ENCODE measurements around the gene OLAH. TPM values are rescaled to one million over a fixed set of nuclear protein-coding genes. Genes with fewer than 3 reads are reported as not detected.

OLAH gene
- total RNA-seq, 1 experiment from 2014 or later = not detected

DNA sequence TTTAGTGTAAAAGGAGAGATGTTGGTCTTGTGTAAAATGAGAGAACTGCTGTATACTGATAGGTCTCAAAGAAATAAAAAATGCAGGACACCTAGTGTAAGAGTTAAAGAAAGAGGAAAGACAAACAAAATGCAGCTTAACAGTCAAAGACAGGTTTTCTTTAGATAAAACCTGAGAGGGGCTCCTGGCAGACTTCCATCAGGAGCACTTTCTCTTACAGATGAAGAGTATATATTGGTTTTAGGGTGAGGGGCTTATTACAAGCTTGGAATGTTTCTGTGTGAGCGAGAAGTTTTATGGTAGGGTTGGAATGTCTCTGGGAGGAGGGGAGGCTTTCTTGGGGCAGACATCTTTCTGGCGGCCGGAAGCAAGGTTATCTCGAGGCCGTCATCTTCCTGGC is 28.6 kb downstream of the OLAH start:
- no peaks in the 10 kb centered on the region for H3K27me3 ChIP-seq (ENCODE audit: low read length)
- H3K9ac ChIP-seq (ENCODE audit: low read length) = no peak overlapping the region

GRCh38 chr10:15075421-15075820 is 31.7 kb downstream of the OLAH start:
- POLR2A ChIA-PET (ENCODE audit: unreplicated experiment) = no interaction called here

More for the DNA sequence above, 28.6 kb downstream of the OLAH start:
- Histone ChIP-seq H2AFZ (ENCODE audit: low read length) (no peak overlapping the region), H3K79me2 (ENCODE audit: low read length) (no peaks in the 10 kb centered on the region), H3K4me3 (ENCODE audit: low read length) (no peak overlapping the region), H4K20me1 (ENCODE audit: low read length) (no peaks in the 10 kb centered on the region), H3F3A (ENCODE audit: low read length, unreplicated experiment) (no peaks in the 10 kb centered on the region), H3K9me3 (ENCODE audit: low read length) (no peaks in the 10 kb centered on the region), H3K9me2 (replicated peaks; ENCODE audit: low read length) (no peaks in the 10 kb centered on the region), H3K4me2 (ENCODE audit: low read length) (no peak overlapping the region), H3K36me3 (ENCODE audit: low read depth, low read length) (no peaks in the 10 kb centered on the region), H3K4me1 (ENCODE audit: insufficient read depth, low read length) (no peaks in the 10 kb centered on the region), H3K27ac (ENCODE audit: low read length) (no peak overlapping the region)
- POLR2A ChIA-PET (ENCODE audit: unreplicated experiment) = no interaction called here
- intact Hi-C loops (cut with micrococcal nuclease) = no loop called here
- TF ChIP-seq, protein P1, sequence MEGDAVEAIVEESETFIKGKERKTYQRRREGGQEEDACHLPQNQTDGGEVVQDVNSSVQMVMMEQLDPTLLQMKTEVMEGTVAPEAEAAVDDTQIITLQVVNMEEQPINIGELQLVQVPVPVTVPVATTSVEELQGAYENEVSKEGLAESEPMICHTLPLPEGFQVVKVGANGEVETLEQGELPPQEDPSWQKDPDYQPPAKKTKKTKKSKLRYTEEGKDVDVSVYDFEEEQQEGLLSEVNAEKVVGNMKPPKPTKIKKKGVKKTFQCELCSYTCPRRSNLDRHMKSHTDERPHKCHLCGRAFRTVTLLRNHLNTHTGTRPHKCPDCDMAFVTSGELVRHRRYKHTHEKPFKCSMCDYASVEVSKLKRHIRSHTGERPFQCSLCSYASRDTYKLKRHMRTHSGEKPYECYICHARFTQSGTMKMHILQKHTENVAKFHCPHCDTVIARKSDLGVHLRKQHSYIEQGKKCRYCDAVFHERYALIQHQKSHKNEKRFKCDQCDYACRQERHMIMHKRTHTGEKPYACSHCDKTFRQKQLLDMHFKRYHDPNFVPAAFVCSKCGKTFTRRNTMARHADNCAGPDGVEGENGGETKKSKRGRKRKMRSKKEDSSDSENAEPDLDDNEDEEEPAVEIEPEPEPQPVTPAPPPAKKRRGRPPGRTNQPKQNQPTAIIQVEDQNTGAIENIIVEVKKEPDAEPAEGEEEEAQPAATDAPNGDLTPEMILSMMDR (conservative IDR thresholded peaks at IDR 0.05; ENCODE audit: low read depth, low read length) = no peak
- TF ChIP-seq EZH2 (IDR thresholded peaks at IDR 0.05; ENCODE audit: low read length, unreplicated experiment) (no peak), EZH2phosphoT487 (IDR thresholded peaks at IDR 0.05; ENCODE audit: borderline replicate concordance, low read length) (no peak)
- BruUV-seq (replicated peaks) = no TSS peak
- no peak for ATAC-seq
- DNase-seq = no peak
- CTCF ChIA-PET = no interaction called here

More at GRCh38 chr10:15075421-15075820, 31.7 kb downstream of the OLAH start:
- ATAC-seq = no peak
- H3K79me2 ChIP-seq (ENCODE audit: low read length) = no peaks in the 10 kb centered on the region
- H3K4me3 ChIP-seq (ENCODE audit: low read length) = no peak overlapping the region
- DNase-seq = no peak
- CTCF ChIA-PET = no interaction called here
- no peak overlapping the region for H3K4me2 ChIP-seq (ENCODE audit: low read length)
- H3F3A ChIP-seq (ENCODE audit: low read length, unreplicated experiment) = no peaks in the 10 kb centered on the region
- TF ChIP-seq, protein P1 (conservative IDR thresholded peaks at IDR 0.05; ENCODE audit: low read depth, low read length) = no peak
- no peak for TF ChIP-seq EZH2 (IDR thresholded peaks at IDR 0.05; ENCODE audit: low read length, unreplicated experiment)
- TF ChIP-seq EZH2phosphoT487 (IDR thresholded peaks at IDR 0.05; ENCODE audit: borderline replicate concordance, low read length) = no peak
- H4K20me1 ChIP-seq (ENCODE audit: low read length) = no peaks in the 10 kb centered on the region
- no peaks in the 10 kb centered on the region for H3K27me3 ChIP-seq (ENCODE audit: low read length)
- BruUV-seq (replicated peaks) = no TSS peak
- H2AFZ ChIP-seq (ENCODE audit: low read length) = no peak overlapping the region
- no peaks in the 10 kb centered on the region for H3K36me3 ChIP-seq (ENCODE audit: low read depth, low read length)
- no peak overlapping the region for H3K27ac ChIP-seq (ENCODE audit: low read length)
- no peak overlapping the region for H3K9ac ChIP-seq (ENCODE audit: low read length)
- H3K9me3 ChIP-seq (ENCODE audit: low read length) = no peaks in the 10 kb centered on the region
- H3K4me1 ChIP-seq (ENCODE audit: insufficient read depth, low read length) = no peaks in the 10 kb centered on the region
- intact Hi-C loops (cut with micrococcal nuclease) = no loop called here
- H3K9me2 ChIP-seq (replicated peaks; ENCODE audit: low read length) = no peaks in the 10 kb centered on the region

All from PC-3 (cell line).